ENCODE measurements around the gene RNF144A.

GRCh38 chr2:6914828-6915227, 2.4 kb upstream of the RNF144A start:
- TF ChIP-seq, protein P1, sequence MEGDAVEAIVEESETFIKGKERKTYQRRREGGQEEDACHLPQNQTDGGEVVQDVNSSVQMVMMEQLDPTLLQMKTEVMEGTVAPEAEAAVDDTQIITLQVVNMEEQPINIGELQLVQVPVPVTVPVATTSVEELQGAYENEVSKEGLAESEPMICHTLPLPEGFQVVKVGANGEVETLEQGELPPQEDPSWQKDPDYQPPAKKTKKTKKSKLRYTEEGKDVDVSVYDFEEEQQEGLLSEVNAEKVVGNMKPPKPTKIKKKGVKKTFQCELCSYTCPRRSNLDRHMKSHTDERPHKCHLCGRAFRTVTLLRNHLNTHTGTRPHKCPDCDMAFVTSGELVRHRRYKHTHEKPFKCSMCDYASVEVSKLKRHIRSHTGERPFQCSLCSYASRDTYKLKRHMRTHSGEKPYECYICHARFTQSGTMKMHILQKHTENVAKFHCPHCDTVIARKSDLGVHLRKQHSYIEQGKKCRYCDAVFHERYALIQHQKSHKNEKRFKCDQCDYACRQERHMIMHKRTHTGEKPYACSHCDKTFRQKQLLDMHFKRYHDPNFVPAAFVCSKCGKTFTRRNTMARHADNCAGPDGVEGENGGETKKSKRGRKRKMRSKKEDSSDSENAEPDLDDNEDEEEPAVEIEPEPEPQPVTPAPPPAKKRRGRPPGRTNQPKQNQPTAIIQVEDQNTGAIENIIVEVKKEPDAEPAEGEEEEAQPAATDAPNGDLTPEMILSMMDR (IDR thresholded peaks at IDR 0.05) = no peak
- TF ChIP-seq EZH2 (IDR thresholded peaks at IDR 0.05; ENCODE audit: borderline replicate concordance, insufficient read depth, low read depth, low read length, poor library complexity, severe bottlenecking) = no peak
